ENCODE measurements around the gene WDR62. TPM values are rescaled to one million over a fixed set of nuclear protein-coding genes. Genes with fewer than 3 reads are reported as not detected.
A peak's percentile ranks its signal among the peaks of the same experiment; 100 is the strongest.

The WDR62 gene
- total and polyA plus RNA-seq, 10 of the 15 experiments (the other 5 are each of a cell fraction or from before 2014, with no cell fraction given): 0.08 to 20.6 (median 10.9) TPM

DNA sequence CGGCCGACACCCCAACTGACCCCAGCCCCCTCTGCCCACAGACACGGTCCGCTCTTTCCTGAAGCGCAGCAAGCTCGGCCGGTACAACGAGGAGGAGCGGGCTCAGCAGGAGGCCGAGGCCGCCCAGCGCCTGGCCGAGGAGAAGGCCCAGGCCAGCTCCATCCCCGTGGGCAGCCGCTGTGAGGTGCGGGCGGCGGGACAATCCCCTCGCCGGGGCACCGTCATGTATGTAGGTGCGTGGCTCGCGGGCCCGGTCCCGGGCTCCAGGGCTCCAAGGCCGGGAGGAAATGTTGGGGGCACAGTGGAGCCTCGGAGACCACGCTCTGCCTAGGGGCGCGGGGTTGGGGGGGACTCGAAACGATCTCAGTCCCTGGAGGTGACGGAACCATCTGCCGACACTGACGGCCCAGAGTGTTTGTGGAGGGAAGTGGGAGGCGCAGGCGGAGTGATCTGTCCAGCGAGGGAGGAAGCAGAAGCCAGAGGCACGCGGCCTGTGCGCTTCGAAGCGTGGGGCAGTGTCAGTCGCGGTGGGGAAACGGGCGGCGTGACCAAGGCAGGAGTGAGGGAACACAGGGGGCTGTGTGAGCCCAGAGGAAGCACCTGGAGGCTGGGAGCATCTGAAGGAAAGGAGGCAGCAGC, 66.9 kb downstream of the WDR62 start (continued):
- no peak for TF ChIP-seq CHD1 (IDR thresholded peaks at IDR 0.05; ENCODE audit: low read depth, low read length)

DNA sequence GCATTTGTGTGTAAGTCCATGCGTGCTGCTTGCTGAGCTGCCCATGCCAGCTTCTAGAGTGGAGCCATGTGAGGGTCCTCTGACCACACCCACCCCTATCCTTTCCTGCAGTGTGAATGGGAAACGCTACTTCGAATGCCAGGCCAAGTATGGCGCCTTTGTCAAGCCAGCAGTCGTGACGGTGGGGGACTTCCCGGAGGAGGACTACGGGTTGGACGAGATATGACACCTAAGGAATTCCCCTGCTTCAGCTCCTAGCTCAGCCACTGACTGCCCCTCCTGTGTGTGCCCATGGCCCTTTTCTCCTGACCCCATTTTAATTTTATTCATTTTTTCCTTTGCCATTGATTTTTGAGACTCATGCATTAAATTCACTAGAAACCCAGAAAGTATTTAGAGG, 70.9 kb downstream of the WDR62 start:
- RAD21 ChIA-PET (ENCODE audit: unreplicated experiment): interaction anchor here (6.9 kb wide), 1 partner anchor 43 kb away, joined by 69 read pairs; no protein-coding TSS in a partner anchor
- ATAC-seq (peak; percentile 60), DNase-seq (ENCODE audit: low read depth, low spot score) (no peak), FAIRE-seq (peak; percentile 84)
- H3K4me2 ChIP-seq (ENCODE audit: control insufficient read depth, insufficient read depth): no peak overlapping the region
- H3K9ac ChIP-seq (ENCODE audit: control insufficient read depth, insufficient read depth, low read length): no peak overlapping the region
- no peaks in the 10 kb centered on the region for H3K9me3 ChIP-seq (replicated peaks; ENCODE audit: control insufficient read depth, insufficient read depth, low read length)
- peaks cover 11% of the 10 kb centered on the region for H3K4me1 ChIP-seq (ENCODE audit: control insufficient read depth, insufficient read depth, low read length)
- SMC1A ChIA-PET (ENCODE audit: uncharacterized antibody, unreplicated experiment): interaction anchor here (1.1 kb wide), 1 partner anchor 11 kb away, joined by 3 read pairs; the partner anchor contains the start of gene POLR2I
- intact Hi-C loops (cut with micrococcal nuclease; ENCODE audit: unreplicated experiment) (loop anchor here (10.0 kb wide), 1 partner anchor 1089 kb away; the partner anchor contains the start of genes ZNF383 and ZNF585B), in situ Hi-C loops (cut with MboI) (loop anchor here (5.0 to 10.0 kb wide), 2 partner anchors 47 to 969 kb away; no protein-coding TSS in a partner anchor)
- no peaks in the 10 kb centered on the region for H3K79me2 ChIP-seq (ENCODE audit: control insufficient read depth, insufficient read depth, low read length)
- 40% methylated on average over 9 of the region's 9 CpGs for WGBS (ENCODE audit: insufficient coverage, insufficient replicate concordance, low lambda C conversion rate, missing lambda C conversion rate)
- peak overlapping the region; percentile 55 for H3K27ac ChIP-seq (ENCODE audit: control insufficient read depth, insufficient read depth)
- no peak overlapping the region for H3K4me3 ChIP-seq
- H4K20me1 ChIP-seq (ENCODE audit: control insufficient read depth, insufficient read depth): no peaks in the 10 kb centered on the region
- CTCF ChIA-PET: interaction anchor here (1.1 to 5.5 kb wide), 5 partner anchors 9 to 90 kb away, joined by 3 to 76 read pairs (median 4); no protein-coding TSS in a partner anchor
- BruUV-seq (replicated peaks): no TSS peak
- H2AFZ ChIP-seq (ENCODE audit: control insufficient read depth, low read depth, low read length): no peak overlapping the region
- H3K27me3 ChIP-seq (replicated peaks in 1 of 2; ENCODE audit: control insufficient read depth in 2 of 2, insufficient read depth in 2 of 2, low read length in 1 of 2): no peaks in the 10 kb centered on the region
- POLR2A ChIA-PET: interaction anchor here (0.8 to 2.0 kb wide), 3 partner anchors 9 to 15 kb away, joined by 3 to 4 read pairs (median 3); partner anchors contain the start of genes POLR2I and TBCB
- peaks cover 2 to 4% of the 10 kb centered on the region in 2 experiments; a peak in 3 of 4 replicates for H3K36me3 ChIP-seq (ENCODE audit: control insufficient read depth in 2 of 2, insufficient read depth in 2 of 2, low read length in 1 of 2)
- TF ChIP-seq POLR2A (IDR thresholded peaks at IDR 0.05; ENCODE audit: low read depth, low read length) (no peak), RELA (IDR thresholded peaks at IDR 0.05; ENCODE audit: borderline replicate concordance, partially characterized antibody) (peak; percentile 84), TCF3 (IDR thresholded peaks at IDR 0.05; ENCODE audit: borderline replicate concordance, insufficient read depth, low read depth, low read length) (no peak), ZBED1 (IDR thresholded peaks at IDR 0.05; ENCODE audit: borderline replicate concordance) (peak; percentile 54; the same call in 1 of the 2 replicates), EP300 (IDR thresholded peaks at IDR 0.05; ENCODE audit: borderline replicate concordance in 1 of 2, control insufficient read depth in 1 of 2, low read depth in 2 of 2, low read length in 2 of 2) (no peak), YY1 (IDR thresholded peaks at IDR 0.05; ENCODE audit: low read depth, low read length) (peak; percentile 41; the same call in 1 of the 2 replicates), POU2F2 (IDR thresholded peaks at IDR 0.05; ENCODE audit: borderline replicate concordance, low read depth, low read length) (no peak), CREM (IDR thresholded peaks at IDR 0.05; ENCODE audit: low read depth) (no peak)
- TF ChIP-seq, protein P1, sequence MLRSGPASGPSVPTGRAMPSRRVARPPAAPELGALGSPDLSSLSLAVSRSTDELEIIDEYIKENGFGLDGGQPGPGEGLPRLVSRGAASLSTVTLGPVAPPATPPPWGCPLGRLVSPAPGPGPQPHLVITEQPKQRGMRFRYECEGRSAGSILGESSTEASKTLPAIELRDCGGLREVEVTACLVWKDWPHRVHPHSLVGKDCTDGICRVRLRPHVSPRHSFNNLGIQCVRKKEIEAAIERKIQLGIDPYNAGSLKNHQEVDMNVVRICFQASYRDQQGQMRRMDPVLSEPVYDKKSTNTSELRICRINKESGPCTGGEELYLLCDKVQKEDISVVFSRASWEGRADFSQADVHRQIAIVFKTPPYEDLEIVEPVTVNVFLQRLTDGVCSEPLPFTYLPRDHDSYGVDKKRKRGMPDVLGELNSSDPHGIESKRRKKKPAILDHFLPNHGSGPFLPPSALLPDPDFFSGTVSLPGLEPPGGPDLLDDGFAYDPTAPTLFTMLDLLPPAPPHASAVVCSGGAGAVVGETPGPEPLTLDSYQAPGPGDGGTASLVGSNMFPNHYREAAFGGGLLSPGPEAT (IDR thresholded peaks at IDR 0.05; ENCODE audit: low read depth): peak; percentile 35; the same call in 1 of the 2 replicates
- TF ChIP-seq, protein P2, sequence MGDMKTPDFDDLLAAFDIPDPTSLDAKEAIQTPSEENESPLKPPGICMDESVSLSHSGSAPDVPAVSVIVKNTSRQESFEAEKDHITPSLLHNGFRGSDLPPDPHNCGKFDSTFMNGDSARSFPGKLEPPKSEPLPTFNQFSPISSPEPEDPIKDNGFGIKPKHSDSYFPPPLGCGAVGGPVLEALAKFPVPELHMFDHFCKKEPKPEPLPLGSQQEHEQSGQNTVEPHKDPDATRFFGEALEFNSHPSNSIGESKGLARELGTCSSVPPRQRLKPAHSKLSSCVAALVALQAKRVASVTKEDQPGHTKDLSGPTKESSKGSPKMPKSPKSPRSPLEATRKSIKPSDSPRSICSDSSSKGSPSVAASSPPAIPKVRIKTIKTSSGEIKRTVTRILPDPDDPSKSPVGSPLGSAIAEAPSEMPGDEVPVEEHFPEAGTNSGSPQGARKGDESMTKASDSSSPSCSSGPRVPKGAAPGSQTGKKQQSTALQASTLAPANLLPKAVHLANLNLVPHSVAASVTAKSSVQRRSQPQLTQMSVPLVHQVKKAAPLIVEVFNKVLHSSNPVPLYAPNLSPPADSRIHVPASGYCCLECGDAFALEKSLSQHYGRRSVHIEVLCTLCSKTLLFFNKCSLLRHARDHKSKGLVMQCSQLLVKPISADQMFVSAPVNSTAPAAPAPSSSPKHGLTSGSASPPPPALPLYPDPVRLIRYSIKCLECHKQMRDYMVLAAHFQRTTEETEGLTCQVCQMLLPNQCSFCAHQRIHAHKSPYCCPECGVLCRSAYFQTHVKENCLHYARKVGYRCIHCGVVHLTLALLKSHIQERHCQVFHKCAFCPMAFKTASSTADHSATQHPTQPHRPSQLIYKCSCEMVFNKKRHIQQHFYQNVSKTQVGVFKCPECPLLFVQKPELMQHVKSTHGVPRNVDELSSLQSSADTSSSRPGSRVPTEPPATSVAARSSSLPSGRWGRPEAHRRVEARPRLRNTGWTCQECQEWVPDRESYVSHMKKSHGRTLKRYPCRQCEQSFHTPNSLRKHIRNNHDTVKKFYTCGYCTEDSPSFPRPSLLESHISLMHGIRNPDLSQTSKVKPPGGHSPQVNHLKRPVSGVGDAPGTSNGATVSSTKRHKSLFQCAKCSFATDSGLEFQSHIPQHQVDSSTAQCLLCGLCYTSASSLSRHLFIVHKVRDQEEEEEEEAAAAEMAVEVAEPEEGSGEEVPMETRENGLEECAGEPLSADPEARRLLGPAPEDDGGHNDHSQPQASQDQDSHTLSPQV (IDR thresholded peaks at IDR 0.05): 0 out of 2 replicates have a peak, but pooled peaks have one; percentile 49
